ENCODE data around the gene PPP1R1A. TPM values are rescaled to one million over a fixed set of nuclear protein-coding genes. Genes with fewer than 3 reads are reported as not detected.

The PPP1R1A gene
- 10 to 100 TPM; 26.9 to 55.0 (median 41.5) TPM for polyA plus RNA-seq (ENCODE audit: insufficient read length in 10 of 10)
- long read RNA-seq, donor 1, transcript PPP1R1A-201 (7 exons, 1,826 nt) = major isoform, 18 of 18 reads
- long read RNA-seq, donor 1, partial matches to known transcripts = 0 of 18 reads
- long read RNA-seq, donor 1, other reads (novel, unspliced or antisense) = 0 of 18 reads
- long read RNA-seq, donor 2, transcript PPP1R1A-201 (7 exons, 1,826 nt) = major isoform, 11 of 11 reads
- long read RNA-seq, donor 2, partial matches to known transcripts = 0 of 11 reads
- long read RNA-seq, donor 2, other reads (novel, unspliced or antisense) = 0 of 11 reads
- long read RNA-seq, donor 3 = 0 reads
- long read RNA-seq, donor 4, transcript PPP1R1A-201 (7 exons, 1,826 nt) = major isoform, 18 of 18 reads
- long read RNA-seq, donor 4, partial matches to known transcripts = 0 of 18 reads
- long read RNA-seq, donor 4, other reads (novel, unspliced or antisense) = 0 of 18 reads
- long read RNA-seq, donor 5, transcript PPP1R1A-201 (7 exons, 1,826 nt) = major isoform, 29 of 29 reads
- long read RNA-seq, donor 5, partial matches to known transcripts = 0 of 29 reads
- long read RNA-seq, donor 5, other reads (novel, unspliced or antisense) = 0 of 29 reads
- long read RNA-seq, donor 6, transcript PPP1R1A-201 (7 exons, 1,826 nt) = major isoform, 19 of 19 reads
- long read RNA-seq, donor 6, partial matches to known transcripts = 0 of 19 reads
- long read RNA-seq, donor 6, other reads (novel, unspliced or antisense) = 0 of 19 reads
- long read RNA-seq, donor 7, transcript PPP1R1A-201 (7 exons, 1,826 nt) = major isoform, 12 of 12 reads
- long read RNA-seq, donor 7, partial matches to known transcripts = 0 of 12 reads
- long read RNA-seq, donor 7, other reads (novel, unspliced or antisense) = 0 of 12 reads
- long read RNA-seq, donor 8, transcript PPP1R1A-201 (7 exons, 1,826 nt) = major isoform, 8 of 8 reads
- long read RNA-seq, donor 8, partial matches to known transcripts = 0 of 8 reads
- long read RNA-seq, donor 8, other reads (novel, unspliced or antisense) = 0 of 8 reads
- long read RNA-seq, donor 9, partial matches to known transcripts = 0 of 3 reads
- long read RNA-seq, donor 9, other reads (novel, unspliced or antisense) = 0 of 3 reads

DNA sequence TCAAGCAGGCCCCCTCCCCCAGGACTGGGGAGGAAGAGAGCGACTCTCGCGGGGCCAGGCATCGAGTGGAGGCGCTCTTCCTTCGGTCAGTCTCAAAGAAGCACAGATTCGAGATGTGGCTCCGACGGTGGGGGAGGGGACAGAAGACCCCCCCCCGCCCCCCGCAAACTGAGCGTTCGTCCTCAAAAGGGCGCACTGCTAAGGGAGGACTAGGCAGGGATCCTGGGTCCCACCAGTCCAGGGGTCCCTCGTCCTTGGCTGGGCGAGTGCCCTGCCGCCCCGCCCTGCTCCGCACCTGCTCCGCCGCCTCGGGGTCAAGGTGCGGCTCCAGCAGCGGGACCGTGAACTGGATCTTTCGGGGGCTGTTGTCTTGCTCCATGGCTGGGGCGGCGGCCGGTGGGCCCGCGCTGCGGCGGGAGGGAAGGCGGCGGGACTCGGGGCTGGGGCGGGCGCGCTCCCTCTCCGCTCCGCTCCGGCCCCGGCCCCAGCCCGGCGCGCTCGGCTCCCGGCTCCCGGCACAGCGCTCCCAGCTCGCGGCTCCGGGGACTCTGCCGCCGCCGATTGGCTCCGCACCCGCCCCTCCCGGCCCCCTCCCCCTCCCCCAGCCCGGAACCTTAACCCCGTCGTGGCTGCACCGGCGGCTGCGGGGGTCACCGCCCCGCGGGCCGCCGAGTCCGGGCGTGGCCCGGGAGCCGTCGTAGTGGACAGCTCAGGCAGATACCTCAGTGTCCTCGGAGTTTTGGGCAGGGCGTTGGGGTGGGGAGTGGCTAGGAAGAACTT is at the start of gene PPP1R1A:
PPP1R1A (minus strand) TSS at position 550 of the 780 bp plus-strand sequence; CDS start at position 379, 171 bp downstream.
- DNase-seq = peak in 1 of 3 donors; percentile 52

DNA sequence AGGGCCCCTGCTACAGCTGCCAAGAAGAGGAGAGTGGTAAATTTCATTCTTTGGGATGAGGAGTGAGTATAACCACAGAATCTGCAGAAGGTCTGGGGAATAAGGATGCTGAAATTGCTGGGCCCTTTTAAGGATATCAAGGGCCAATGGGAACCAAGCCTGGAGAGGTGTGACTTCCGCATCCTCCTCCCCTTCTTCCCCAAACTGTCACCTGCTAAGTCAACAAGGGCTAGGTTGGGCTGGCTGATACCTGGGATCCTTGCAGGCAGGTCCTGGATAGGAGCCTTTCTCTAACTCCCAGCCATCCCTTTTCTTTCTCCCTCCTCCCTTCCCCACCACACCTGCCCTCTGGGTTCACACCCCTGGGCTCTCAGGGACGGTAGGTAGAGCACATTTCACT is 46.3 kb upstream of the PPP1R1A start, which contains the start of gene LACRT:
LACRT (minus strand) TSS at position 101 of the 400 bp plus-strand sequence; CDS start at position 47, 54 bp downstream.
- DNase-seq = no peak

- no peak for DNase-seq
These were observed 43.7 kb upstream of the PPP1R1A start for GRCh38 chr12:54631988-54632728.

- DNase-seq = no peak
These were observed 43.1 kb upstream of the PPP1R1A start for GRCh38 chr12:54631551-54631950.

DNA sequence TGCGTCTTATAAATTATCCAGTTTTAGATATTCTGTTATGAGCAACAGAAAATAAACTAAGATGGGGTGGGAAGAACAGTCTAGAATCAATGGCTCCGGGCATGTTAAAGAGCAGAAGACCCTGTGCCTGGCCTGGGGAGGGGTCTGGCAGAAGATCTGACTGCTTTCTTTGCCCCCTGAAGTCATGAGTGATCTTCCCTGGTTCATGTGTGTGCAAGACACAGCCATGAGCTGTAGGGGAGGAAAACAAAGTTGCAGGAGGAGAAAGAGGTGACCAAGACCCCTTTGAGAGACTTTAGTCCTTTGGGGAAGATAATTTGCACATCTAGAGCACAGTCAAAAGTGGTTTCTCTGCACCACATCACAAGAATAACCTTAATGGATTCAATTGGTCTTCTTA is 41.5 kb upstream of the PPP1R1A start:
- no peak for DNase-seq

GRCh38 chr12:54628186-54628846 is 39.9 kb upstream of the PPP1R1A start:
- no peak for DNase-seq

DNA sequence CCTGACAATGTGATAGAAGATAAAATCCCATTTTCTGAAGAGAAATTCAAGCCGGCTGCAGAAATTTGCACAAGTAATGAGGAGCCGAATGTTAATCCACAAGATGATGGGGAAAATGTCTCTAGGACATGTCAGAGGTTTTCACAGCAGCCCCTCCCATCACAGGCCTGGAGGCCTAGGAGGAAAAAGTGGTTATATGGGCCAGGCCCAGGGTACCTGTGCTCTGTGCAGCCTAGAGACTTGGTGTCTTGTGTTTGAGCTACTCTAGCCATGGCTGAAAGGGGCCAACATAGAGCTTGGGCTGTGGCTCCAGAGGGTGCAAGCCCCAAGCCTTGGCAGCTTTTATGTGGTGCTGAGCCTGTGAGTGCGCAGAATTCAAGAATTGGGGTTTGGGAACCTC is 38.8 kb upstream of the PPP1R1A start:
- no peak for DNase-seq

- no peak for DNase-seq
These were observed 37.1 kb upstream of the PPP1R1A start for GRCh38 chr12:54625598-54625997.

GRCh38 chr12:54624315-54625279 is 36.1 kb upstream of the PPP1R1A start:
- DNase-seq = no peak

DNA sequence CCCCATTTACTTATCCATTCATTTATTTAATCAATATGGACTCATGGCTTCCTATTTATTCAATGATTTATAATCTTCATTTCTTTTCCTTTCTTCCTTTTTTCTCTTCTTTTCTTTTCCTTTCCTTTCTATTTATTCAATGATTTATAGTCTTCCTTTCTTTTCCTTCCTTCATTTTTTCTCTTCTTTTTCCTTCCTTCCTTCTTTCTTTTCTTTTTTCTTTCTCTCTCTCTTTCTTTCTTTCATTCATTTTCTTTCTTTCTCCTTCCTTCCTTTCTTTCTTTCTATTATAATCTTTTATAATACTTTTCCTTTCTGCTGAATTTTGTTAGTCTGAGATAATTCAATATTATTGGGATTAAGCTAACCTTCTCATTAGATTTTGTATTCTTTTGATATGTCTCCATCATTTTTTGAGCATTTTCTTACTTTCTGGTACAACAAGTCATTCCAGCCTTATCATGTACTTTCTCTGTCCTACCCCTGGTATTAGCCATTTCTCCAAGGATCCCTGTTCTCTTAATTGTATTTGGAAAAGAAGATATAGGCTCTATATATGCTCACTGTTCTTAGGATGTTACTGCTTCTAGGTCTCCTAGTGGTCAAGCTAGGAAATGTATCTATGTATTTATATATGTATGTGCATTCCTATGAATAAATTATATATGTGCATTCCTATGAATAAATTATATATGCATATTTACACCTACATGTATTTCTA is 34.2 kb upstream of the PPP1R1A start:
- no peak for DNase-seq

- no peak for DNase-seq
These were observed 28.6 kb upstream of the PPP1R1A start for GRCh38 chr12:54616933-54617680.

- no peak for DNase-seq
These were observed 23.8 kb upstream of the PPP1R1A start for GRCh38 chr12:54612225-54612750.

DNA sequence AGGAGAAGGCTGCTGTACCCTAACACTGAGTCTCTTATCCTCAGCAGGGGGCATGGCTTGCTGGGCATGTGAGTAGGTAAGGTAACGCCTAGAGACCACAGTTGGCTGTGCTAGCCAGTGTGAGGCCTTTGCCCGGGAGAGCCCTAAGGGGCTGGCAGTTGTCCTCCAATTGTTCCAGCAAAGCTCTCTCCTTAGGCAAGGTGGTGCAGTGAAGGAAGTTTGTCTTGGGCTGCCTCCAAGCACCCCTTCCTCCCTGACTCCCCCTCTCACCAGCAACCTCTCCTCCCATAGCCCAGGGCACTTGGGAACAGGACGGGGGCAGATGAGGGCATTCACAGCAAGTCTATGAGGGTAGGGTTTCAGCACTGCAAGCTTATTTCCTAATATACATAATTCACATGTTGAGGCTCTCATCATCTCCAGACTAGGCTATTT is 23.3 kb upstream of the PPP1R1A start:
- no peak for DNase-seq

DNA sequence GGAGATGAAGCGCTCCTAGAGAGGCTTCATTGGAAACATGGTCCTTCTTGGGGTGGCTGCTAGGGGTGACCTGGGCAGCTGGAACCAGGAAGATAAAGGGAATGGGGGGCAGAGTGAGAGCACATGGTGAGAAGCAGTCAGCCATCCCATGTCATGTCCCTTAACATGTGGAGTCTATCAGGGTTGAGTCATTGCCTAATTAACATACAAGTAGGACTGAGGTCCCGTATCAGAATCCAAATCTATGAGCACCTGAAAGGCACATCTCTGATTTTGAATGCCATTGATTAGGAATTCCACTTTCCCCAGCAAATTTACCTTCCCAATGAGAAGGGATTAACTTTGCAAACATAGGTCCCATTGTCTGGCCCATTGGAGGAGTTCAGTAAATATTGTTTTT is 20.3 kb upstream of the PPP1R1A start:
- no peak for DNase-seq

- no peak for DNase-seq
These were observed 19.7 kb upstream of the PPP1R1A start for GRCh38 chr12:54608156-54608555.

GRCh38 chr12:54606556-54606955 is 18.1 kb upstream of the PPP1R1A start:
- no peak for DNase-seq
